Measurements from ENCODE around the gene TYMS.

The TYMS gene

GRCh38 chr18:712401-713134 lies 55.1 kb downstream of the TYMS start, which contains the start of gene ENOSF1:
Gene ENOSF1 (minus strand): TSS chr18:712630. CDS start chr18:712587, 43 bp downstream.
- DNase-seq (ENCODE audit: low read depth), result peak; percentile 67

DNA sequence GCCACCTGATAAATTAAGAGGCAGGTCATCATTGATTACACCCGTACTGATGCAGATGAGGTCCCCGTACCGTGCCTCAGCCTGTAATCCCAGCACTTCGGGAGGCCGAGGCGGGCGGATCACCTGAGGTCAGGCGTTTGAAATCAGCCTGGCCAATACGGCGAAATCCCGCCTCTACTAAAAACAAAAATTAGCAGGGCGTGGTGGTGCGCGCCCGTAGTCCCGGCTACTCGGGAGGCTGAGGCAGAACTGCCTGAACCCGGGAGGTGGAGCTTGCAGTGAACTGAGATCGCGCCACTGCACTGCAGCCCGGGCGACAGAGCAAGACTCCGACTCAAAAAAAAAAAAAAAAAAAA lies 55.7 kb downstream of the TYMS start:
- DNase-seq (ENCODE audit: low read depth), result no peak

DNA sequence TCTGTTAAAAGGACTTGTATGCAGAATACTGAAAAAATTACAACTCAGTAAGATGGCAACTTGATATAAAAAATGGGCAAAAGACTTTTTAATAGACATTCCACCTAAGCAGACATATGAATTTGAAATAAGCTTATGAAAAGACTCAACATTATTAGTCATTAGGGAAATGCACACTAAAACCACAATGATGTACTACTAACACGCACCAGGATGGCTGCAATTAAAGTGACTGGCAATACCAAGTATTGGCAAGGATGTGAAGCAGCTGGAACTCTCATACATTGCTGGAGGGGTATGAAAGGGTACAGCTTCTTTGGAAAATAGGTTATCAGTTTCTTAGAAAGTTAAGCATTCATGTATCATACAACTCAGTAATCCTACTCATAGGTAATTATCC lies 58.2 kb downstream of the TYMS start:
- DNase-seq (ENCODE audit: low read depth), result no peak

DNA sequence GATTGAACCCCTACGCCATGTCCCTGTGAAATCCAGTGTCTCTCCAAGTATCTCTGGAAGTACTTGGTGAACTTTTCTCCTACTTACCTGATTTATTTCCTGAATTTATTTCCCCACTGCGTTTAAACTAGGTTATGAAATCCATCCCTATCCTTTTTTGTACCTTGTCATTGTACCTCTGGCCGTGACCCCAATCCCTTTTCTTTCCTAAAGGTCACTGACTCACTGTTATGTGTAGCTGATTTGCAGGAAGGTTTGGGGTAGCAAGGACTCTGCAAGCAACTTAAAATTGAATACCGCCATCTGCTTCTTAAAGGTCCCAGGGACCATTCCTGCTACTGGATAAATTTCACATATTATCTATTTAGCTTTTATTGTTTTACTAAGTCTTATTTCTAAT lies 59.5 kb downstream of the TYMS start:
- DNase-seq (ENCODE audit: low read depth), result no peak

Measured in activated T-cell treated with anti-CD3 and anti-CD28 coated beads for 1 hour (primary cell).